ENCODE results near the gene MED22. TPM values are rescaled to one million over a fixed set of nuclear protein-coding genes. Genes with fewer than 3 reads are reported as not detected.
A peak's percentile ranks its signal among the peaks of the same experiment; 100 is the strongest.

Gene MED22
- total and polyA plus RNA-seq, 2 donors from 2014 or later, result 24.6 to 32.7 TPM

GRCh38 chr9:133357656-133358055 lies 9.7 kb upstream of the MED22 start:
- DNase-seq, result no peak
- H3K4me3 ChIP-seq (ENCODE audit: low read length in 3 of 3), result peak overlapping the region in 2 of 3 donors; percentile 49 to 90
- no peaks in the 10 kb centered on the region for H3K27me3 ChIP-seq (ENCODE audit: control insufficient read depth, insufficient read depth, low read length)
- no peak overlapping the region for H3K27ac ChIP-seq (ENCODE audit: low read depth in 2 of 2, low read length in 2 of 2)
- H3K4me1 ChIP-seq (ENCODE audit: control insufficient read depth in 2 of 3, insufficient read depth in 2 of 3, low read depth in 1 of 3, low read length in 3 of 3), result peaks cover 0 to 30% (median 4%) of the 10 kb centered on the region in 3 donors
- no peak overlapping the region for H3K9ac ChIP-seq (ENCODE audit: low read length in 3 of 3)
- TF ChIP-seq CTCF (IDR thresholded peaks at IDR 0.05; ENCODE audit: borderline replicate concordance, extremely low read depth, insufficient read depth), result no peak
- H3K9me3 ChIP-seq (ENCODE audit: control insufficient read depth in 2 of 3, insufficient read depth in 1 of 3, low read length in 3 of 3), result no peaks in the 10 kb centered on the region
- intact Hi-C loops (cut with DNase I), result no loop called here
- peaks cover 3 to 30% (median 5%) of the 10 kb centered on the region in 3 donors for H3K36me3 ChIP-seq (ENCODE audit: control insufficient read depth in 2 of 3, insufficient read depth in 3 of 3, low read length in 3 of 3)
- FAIRE-seq, result no peak

- Histone ChIP-seq H3K36me3 (ENCODE audit: control insufficient read depth in 2 of 3, insufficient read depth in 3 of 3, low read length in 3 of 3) (peaks cover 5 to 30% (median 10%) of the 10 kb centered on the region in 3 donors), H3K4me3 (ENCODE audit: low read length in 3 of 3) (peak within 1 kb of the TSS; percentile 84 to 90 (median 88)), H3K9ac (ENCODE audit: low read length in 3 of 3) (peak within 1 kb of the TSS; percentile 63 to 83 (median 64)), H3K27me3 (ENCODE audit: control insufficient read depth, insufficient read depth, low read length) (no peaks in the 10 kb centered on the region), H3K27ac (ENCODE audit: low read depth in 2 of 2, low read length in 2 of 2) (peak within 1 kb of the TSS; percentile 60 to 74), H3K9me3 (ENCODE audit: control insufficient read depth in 2 of 3, insufficient read depth in 1 of 3, low read length in 3 of 3) (no peaks in the 10 kb centered on the region), H3K4me1 (ENCODE audit: control insufficient read depth in 2 of 3, insufficient read depth in 2 of 3, low read depth in 1 of 3, low read length in 3 of 3) (peaks cover 0 to 25% (median 4%) of the 10 kb centered on the region in 3 donors)
- intact Hi-C loops (cut with DNase I), result no loop called here
- TF ChIP-seq CTCF (IDR thresholded peaks at IDR 0.05; ENCODE audit: borderline replicate concordance, extremely low read depth, insufficient read depth), result no peak
- no peak for FAIRE-seq
- peak; percentile 89 to 96 (median 92) for DNase-seq
Observed at GRCh38 chr9:133356391-133357091, 8.6 kb upstream of the MED22 start, which contains the start of the genes SURF1 and SURF2. Gene SURF1 (minus strand): TSS chr9:133356487. CDS start chr9:133356453, 34 bp downstream. Gene SURF2 (plus strand): TSS chr9:133356550. CDS start chr9:133356593, 43 bp downstream.

- FAIRE-seq, result no peak
- DNase-seq, result peak in 2 of 5 donors; percentile 22 to 33
- intact Hi-C loops (cut with DNase I), result no loop called here
- Histone ChIP-seq H3K4me3 (ENCODE audit: low read length in 3 of 3) (peak overlapping the region; percentile 84 to 90 (median 88)), H3K4me1 (ENCODE audit: control insufficient read depth in 2 of 3, insufficient read depth in 2 of 3, low read depth in 1 of 3, low read length in 3 of 3) (peaks cover 0 to 25% (median 4%) of the 10 kb centered on the region in 3 donors), H3K9ac (ENCODE audit: low read length in 3 of 3) (peak overlapping the region; percentile 63 to 83 (median 64)), H3K36me3 (ENCODE audit: control insufficient read depth in 2 of 3, insufficient read depth in 3 of 3, low read length in 3 of 3) (peaks cover 5 to 29% (median 11%) of the 10 kb centered on the region in 3 donors), H3K27ac (ENCODE audit: low read depth in 2 of 2, low read length in 2 of 2) (no peak overlapping the region), H3K9me3 (ENCODE audit: control insufficient read depth in 2 of 3, insufficient read depth in 1 of 3, low read length in 3 of 3) (no peaks in the 10 kb centered on the region), H3K27me3 (ENCODE audit: control insufficient read depth, insufficient read depth, low read length) (no peaks in the 10 kb centered on the region)
- TF ChIP-seq CTCF (IDR thresholded peaks at IDR 0.05; ENCODE audit: borderline replicate concordance, extremely low read depth, insufficient read depth), result peak; percentile 1
Observed at GRCh38 chr9:133355881-133356357, 8.0 kb upstream of the MED22 start.

Measured in kidney (tissue), 14 donors.